Stomach smooth muscle (tissue), 2 donors: ENCODE results near the gene DCP1B.

ENCODE experiments used
- H3K27ac ChIP-seq: one replicate; pipeline ENCODE4 v1.7.0; 2013; ENCODE audit warnings: mild to moderate bottlenecking, low read length, inconsistent platforms
- H3K27me3 ChIP-seq, 2 donors: one replicate each; pipeline ENCODE4 v1.7.0; 2013; ENCODE audit warnings: low read length in 2 of 2; ENCODE audit not compliant: insufficient read depth in 2 of 2, control insufficient read depth in 1 of 2
- H3K36me3 ChIP-seq, 2 donors: one replicate each; pipeline ENCODE4 v1.7.0; 2013; ENCODE audit warnings: low read length in 2 of 2; ENCODE audit not compliant: control insufficient read depth in 2 of 2, insufficient read depth in 2 of 2
- H3K4me1 ChIP-seq: one replicate; pipeline ENCODE4 v1.7.0; 2013; ENCODE audit warnings: low read length; ENCODE audit not compliant: control insufficient read depth, insufficient read depth
- H3K4me3 ChIP-seq, 2 donors: one replicate each; pipeline ENCODE4 v1.7.0; 2013; ENCODE audit warnings: low read length in 2 of 2
- H3K9ac ChIP-seq, 2 donors: one replicate each; pipeline ENCODE4 v1.7.0; 2013; ENCODE audit warnings: low read length in 2 of 2, mild to moderate bottlenecking in 1 of 2
- H3K9me3 ChIP-seq, 2 donors: one replicate each; pipeline ENCODE4 v1.7.0; 2013; ENCODE audit warnings: low read length in 2 of 2; ENCODE audit not compliant: control insufficient read depth in 2 of 2
- donor health status: healthy.
- donor health status: Pancreatic carcinoma.

The DCP1B gene

GRCh38 chr12:2004113-2004929, at the start of gene DCP1B:
DCP1B (minus strand) TSS chr12:2004457; CDS start chr12:2004431, 26 bp downstream.
- Histone ChIP-seq H3K27ac (peak within 1 kb of the TSS; percentile 95), H3K27me3 (no peaks in the 10 kb centered on the region), H3K9ac (peak within 1 kb of the TSS; percentile 98 to 99), H3K4me1 (peaks cover 4% of the 10 kb centered on the region), H3K36me3 (no peaks in the 10 kb centered on the region), H3K4me3 (peak within 1 kb of the TSS; percentile 91 to 96), H3K9me3 (no peaks in the 10 kb centered on the region)

- no peaks in the 10 kb centered on the region for H3K36me3 ChIP-seq
- peak overlapping the region; percentile 92 for H3K27ac ChIP-seq
- peaks cover 53% of the 10 kb centered on the region for H3K4me1 ChIP-seq
- H3K4me3 ChIP-seq, result peak overlapping the region in 1 of 2 donors; percentile 90
- no peaks in the 10 kb centered on the region for H3K9me3 ChIP-seq
- no peaks in the 10 kb centered on the region for H3K27me3 ChIP-seq
- H3K9ac ChIP-seq, result peak overlapping the region; percentile 86 to 88
Observed at GRCh38 chr12:2053691-2054090, 49.4 kb upstream of the DCP1B start.

GRCh38 chr12:2052826-2053678, 48.8 kb upstream of the DCP1B start, which contains the start of gene CACNA1C:
CACNA1C (plus strand) TSS chr12:2052987; CDS start chr12:2053563, 576 bp downstream.
- Histone ChIP-seq H3K27me3 (peaks cover 0 to 2% of the 10 kb centered on the region in 2 donors), H3K4me1 (peaks cover 46% of the 10 kb centered on the region), H3K9ac (peak within 1 kb of the TSS; percentile 86 to 88)

GRCh38 chr12:2051700-2052621, 47.7 kb upstream of the DCP1B start:
- peaks cover 36% of the 10 kb centered on the region for H3K4me1 ChIP-seq
- peak overlapping the region; percentile 63 to 64 for H3K9ac ChIP-seq

More at GRCh38 chr12:2052826-2053678, 48.8 kb upstream of the DCP1B start, which contains the start of gene CACNA1C:
- Histone ChIP-seq H3K27ac (peak within 1 kb of the TSS; percentile 87), H3K9me3 (no peaks in the 10 kb centered on the region), H3K36me3 (no peaks in the 10 kb centered on the region), H3K4me3 (peak within 1 kb of the TSS; percentile 87 to 90)

GRCh38 chr12:2049604-2050540, 45.6 kb upstream of the DCP1B start:
- Histone ChIP-seq H3K36me3 (no peaks in the 10 kb centered on the region), H3K27ac (no peak overlapping the region), H3K27me3 (peaks cover 0 to 2% of the 10 kb centered on the region in 2 donors), H3K4me3 (no peak overlapping the region), H3K4me1 (peaks cover 16% of the 10 kb centered on the region), H3K9ac (no peak overlapping the region), H3K9me3 (no peaks in the 10 kb centered on the region)

More at GRCh38 chr12:2051700-2052621, 47.7 kb upstream of the DCP1B start:
- Histone ChIP-seq H3K36me3 (no peaks in the 10 kb centered on the region), H3K27me3 (peaks cover 0 to 2% of the 10 kb centered on the region in 2 donors), H3K27ac (peak overlapping the region; percentile 55), H3K9me3 (no peaks in the 10 kb centered on the region), H3K4me3 (peak overlapping the region; percentile 61 to 78)

- H3K9ac ChIP-seq, result no peak overlapping the region
- no peak overlapping the region for H3K4me3 ChIP-seq
- no peak overlapping the region for H3K27ac ChIP-seq
- no peaks in the 10 kb centered on the region for H3K36me3 ChIP-seq
- peaks cover 8% of the 10 kb centered on the region for H3K4me1 ChIP-seq
- H3K9me3 ChIP-seq, result no peaks in the 10 kb centered on the region
- peaks cover 0 to 2% of the 10 kb centered on the region in 2 donors for H3K27me3 ChIP-seq
Observed at GRCh38 chr12:2047752-2048151, 43.5 kb upstream of the DCP1B start.

- Histone ChIP-seq H3K36me3 (no peaks in the 10 kb centered on the region), H3K9ac (no peak overlapping the region), H3K4me3 (no peak overlapping the region), H3K9me3 (no peaks in the 10 kb centered on the region), H3K27ac (no peak overlapping the region), H3K27me3 (peaks cover 0 to 2% of the 10 kb centered on the region in 2 donors), H3K4me1 (peaks cover 7% of the 10 kb centered on the region)
Observed at GRCh38 chr12:2046957-2047356, 42.7 kb upstream of the DCP1B start.

- H3K4me3 ChIP-seq, result no peak overlapping the region
- H3K9ac ChIP-seq, result no peak overlapping the region
- H3K27me3 ChIP-seq, result peaks cover 0 to 2% of the 10 kb centered on the region in 2 donors
- H3K4me1 ChIP-seq, result no peaks in the 10 kb centered on the region
- no peaks in the 10 kb centered on the region for H3K36me3 ChIP-seq
- H3K27ac ChIP-seq, result no peak overlapping the region
- no peaks in the 10 kb centered on the region for H3K9me3 ChIP-seq
Observed at GRCh38 chr12:2044165-2044564, 39.9 kb upstream of the DCP1B start.

GRCh38 chr12:2043054-2043453, 38.8 kb upstream of the DCP1B start:
- Histone ChIP-seq H3K36me3 (no peaks in the 10 kb centered on the region), H3K4me1 (peaks cover 2% of the 10 kb centered on the region)

More at GRCh38 chr12:2043054-2043453, 38.8 kb upstream of the DCP1B start:
- H3K27ac ChIP-seq, result no peak overlapping the region
- H3K9ac ChIP-seq, result no peak overlapping the region
- H3K9me3 ChIP-seq, result no peaks in the 10 kb centered on the region
- no peak overlapping the region for H3K4me3 ChIP-seq
- peaks cover 0 to under 1% of the 10 kb centered on the region in 2 donors for H3K27me3 ChIP-seq
